ENCODE data around the gene ADGRE2. TPM values are rescaled to one million over a fixed set of nuclear protein-coding genes. Genes with fewer than 3 reads are reported as not detected.

ADGRE2 gene
- total RNA-seq, 1 experiment from 2014 or later: 0.21 TPM

DNA sequence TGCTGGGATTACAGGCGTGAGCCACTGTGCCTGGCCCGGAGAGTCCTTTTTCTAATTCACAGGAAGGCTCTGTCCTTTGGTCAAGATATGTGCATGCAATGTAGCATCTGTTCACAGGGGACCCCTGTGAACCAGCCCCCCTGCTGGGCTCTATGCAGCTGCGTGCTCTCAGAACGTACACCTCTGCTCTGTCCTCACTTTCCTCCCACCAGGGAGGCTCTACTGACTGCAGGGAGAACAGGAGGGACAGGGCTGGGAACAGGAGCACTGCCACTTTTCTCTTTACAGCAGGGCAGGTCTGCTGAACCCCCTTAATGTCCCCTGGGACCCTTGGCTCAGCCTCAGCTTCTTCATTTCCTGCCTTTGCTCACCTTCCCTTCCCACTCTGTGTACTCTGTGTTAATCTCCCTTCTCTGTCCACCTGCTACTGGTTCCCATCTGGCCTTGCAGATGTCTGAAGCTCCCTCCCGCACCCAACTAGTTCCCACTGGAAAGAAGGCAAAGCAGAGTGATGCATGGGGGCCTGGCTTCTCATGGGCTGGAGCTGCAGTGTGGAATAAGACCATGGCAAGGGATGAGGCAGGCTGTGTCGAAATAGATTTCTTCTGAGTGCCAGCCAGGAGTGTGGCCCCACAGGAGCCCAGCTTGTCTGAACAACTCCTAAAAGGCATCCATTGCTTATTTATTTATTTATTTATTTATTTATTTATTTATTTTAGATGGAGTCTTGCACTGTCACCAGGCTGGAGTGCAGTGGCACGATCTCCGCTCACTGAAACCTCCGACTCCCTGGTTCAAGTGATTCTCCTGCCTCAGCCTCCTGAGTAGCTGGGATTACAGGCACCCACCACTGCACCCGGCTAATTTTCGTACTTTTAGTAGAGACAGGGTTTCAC is 7.2 kb downstream of the ADGRE2 start:
- no TSS peak for BruUV-seq (replicated peaks)
- no peaks in the 10 kb centered on the region for H3K9me3 ChIP-seq (ENCODE audit: control insufficient read depth, insufficient read depth, low read depth, low read length)
- in situ Hi-C loops (cut with HindIII; ENCODE audit: low pct_unique_long_range_greater_than_20kb, low sequenced_read_pairs): no loop called here
- no peak for DNase-seq (ENCODE audit: low read depth, low spot score)
- no peaks in the 10 kb centered on the region for H3K4me1 ChIP-seq (ENCODE audit: control insufficient read depth, insufficient read depth, low read length)
- ATAC-seq: no peak
- H3K36me3 ChIP-seq (ENCODE audit: control insufficient read depth, insufficient read depth, low read length): no peaks in the 10 kb centered on the region; the same call in 1 of the 2 replicates
- TF ChIP-seq POLR2AphosphoS5 (IDR thresholded peaks at IDR 0.05; ENCODE audit: low read depth, low read length): no peak
- TF ChIP-seq, protein P1, sequence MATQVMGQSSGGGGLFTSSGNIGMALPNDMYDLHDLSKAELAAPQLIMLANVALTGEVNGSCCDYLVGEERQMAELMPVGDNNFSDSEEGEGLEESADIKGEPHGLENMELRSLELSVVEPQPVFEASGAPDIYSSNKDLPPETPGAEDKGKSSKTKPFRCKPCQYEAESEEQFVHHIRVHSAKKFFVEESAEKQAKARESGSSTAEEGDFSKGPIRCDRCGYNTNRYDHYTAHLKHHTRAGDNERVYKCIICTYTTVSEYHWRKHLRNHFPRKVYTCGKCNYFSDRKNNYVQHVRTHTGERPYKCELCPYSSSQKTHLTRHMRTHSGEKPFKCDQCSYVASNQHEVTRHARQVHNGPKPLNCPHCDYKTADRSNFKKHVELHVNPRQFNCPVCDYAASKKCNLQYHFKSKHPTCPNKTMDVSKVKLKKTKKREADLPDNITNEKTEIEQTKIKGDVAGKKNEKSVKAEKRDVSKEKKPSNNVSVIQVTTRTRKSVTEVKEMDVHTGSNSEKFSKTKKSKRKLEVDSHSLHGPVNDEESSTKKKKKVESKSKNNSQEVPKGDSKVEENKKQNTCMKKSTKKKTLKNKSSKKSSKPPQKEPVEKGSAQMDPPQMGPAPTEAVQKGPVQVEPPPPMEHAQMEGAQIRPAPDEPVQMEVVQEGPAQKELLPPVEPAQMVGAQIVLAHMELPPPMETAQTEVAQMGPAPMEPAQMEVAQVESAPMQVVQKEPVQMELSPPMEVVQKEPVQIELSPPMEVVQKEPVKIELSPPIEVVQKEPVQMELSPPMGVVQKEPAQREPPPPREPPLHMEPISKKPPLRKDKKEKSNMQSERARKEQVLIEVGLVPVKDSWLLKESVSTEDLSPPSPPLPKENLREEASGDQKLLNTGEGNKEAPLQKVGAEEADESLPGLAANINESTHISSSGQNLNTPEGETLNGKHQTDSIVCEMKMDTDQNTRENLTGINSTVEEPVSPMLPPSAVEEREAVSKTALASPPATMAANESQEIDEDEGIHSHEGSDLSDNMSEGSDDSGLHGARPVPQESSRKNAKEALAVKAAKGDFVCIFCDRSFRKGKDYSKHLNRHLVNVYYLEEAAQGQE (IDR thresholded peaks at IDR 0.05; ENCODE audit: insufficient read depth in 1 of 2, low read depth in 2 of 2, low read length in 1 of 2): no peak
- TF ChIP-seq SIN3A (IDR thresholded peaks at IDR 0.05; ENCODE audit: borderline replicate concordance, insufficient read depth, low read depth, low read length): no peak
- TF ChIP-seq CTCF (IDR thresholded peaks at IDR 0.05): no peak
- no peak for TF ChIP-seq TCF7L2 (IDR thresholded peaks at IDR 0.05; ENCODE audit: low read depth, low read length)
- H3K27ac ChIP-seq (ENCODE audit: low read length): no peak overlapping the region
- CTCF ChIA-PET: no interaction called here
- POLR2A ChIA-PET: no interaction called here
- H3K27me3 ChIP-seq (ENCODE audit: control insufficient read depth, insufficient read depth, low read length): no peaks in the 10 kb centered on the region
- no peak overlapping the region for H3K4me3 ChIP-seq (ENCODE audit: low read depth in 2 of 2, low read length in 2 of 2)
- intact Hi-C loops (cut with micrococcal nuclease; ENCODE audit: unreplicated experiment): no loop called here

GRCh38 chr19:14770136-14770535 is 8.2 kb downstream of the ADGRE2 start:
- no peaks in the 10 kb centered on the region for H3K36me3 ChIP-seq (ENCODE audit: control insufficient read depth, insufficient read depth, low read length)
- no TSS peak for BruUV-seq (replicated peaks)
- H3K9me3 ChIP-seq (ENCODE audit: control insufficient read depth, insufficient read depth, low read depth, low read length): no peaks in the 10 kb centered on the region
- intact Hi-C loops (cut with micrococcal nuclease; ENCODE audit: unreplicated experiment) (no loop called here), in situ Hi-C loops (cut with HindIII; ENCODE audit: low pct_unique_long_range_greater_than_20kb, low sequenced_read_pairs) (no loop called here)
- no peak overlapping the region for H3K27ac ChIP-seq (ENCODE audit: low read length)
- no peaks in the 10 kb centered on the region for H3K4me1 ChIP-seq (ENCODE audit: control insufficient read depth, insufficient read depth, low read length)
- TF ChIP-seq, protein P1 (IDR thresholded peaks at IDR 0.05; ENCODE audit: insufficient read depth in 1 of 2, low read depth in 2 of 2, low read length in 1 of 2): no peak
- ChIA-PET POLR2A (no interaction called here), CTCF (no interaction called here)
- no peak overlapping the region for H3K4me3 ChIP-seq (ENCODE audit: low read depth in 2 of 2, low read length in 2 of 2)
- no peaks in the 10 kb centered on the region for H3K27me3 ChIP-seq (ENCODE audit: control insufficient read depth, insufficient read depth, low read length)
- DNase-seq (ENCODE audit: low read depth, low spot score) (no peak), ATAC-seq (no peak)

Data from Panc1 (cell line).